Gastrocnemius medialis (tissue), 4 donors: ENCODE measurements around the gene LYZL1. TPM values are rescaled to one million over a fixed set of nuclear protein-coding genes. Genes with fewer than 3 reads are reported as not detected.
A peak's percentile ranks its signal among the peaks of the same experiment; 100 is the strongest.
"Not testable (repeated sequence)": the region's sequence is repeated elsewhere in the genome, so short reads cannot be mapped to it uniquely, and the experiment has no call there.

Source experiments
- ATAC-seq, 2 donors: fragments of 150-250 bp; one replicate each; pipeline ENCODE4 v1.9.1; 2016
- DNase-seq, 2 donors: peaks; one replicate each; pipeline ENCODE4 v3.0.0-alpha.2; 2019
- H3K27ac ChIP-seq, 4 donors: fragments of 200-600 bp; sonication (generic); 1 replicate in 1 of 4; 2 replicates in 3 of 4; pipeline ENCODE4 v1.5.1; 2016 to 2018; ENCODE audit warnings: mild to moderate bottlenecking in 2 of 4, moderate library complexity in 1 of 4
- H3K27me3 ChIP-seq, 3 donors: fragments of 200-600 bp; sonication (generic) in 2 of 3; 1 replicate in 1 of 3; 2 replicates in 2 of 3; pipeline versions ENCODE4 v1.5.1 to v1.6.0; 2016 to 2019; ENCODE audit warnings: mild to moderate bottlenecking in 1 of 3, moderate library complexity in 1 of 3
- H3K36me3 ChIP-seq, 2 donors: fragments of 200-600 bp; sonication (generic) in 1 of 2; one replicate each; pipeline ENCODE4 v1.5.1; 2017 to 2018
- H3K4me1 ChIP-seq, 2 donors: fragments of 200-600 bp; sonication (generic) in 1 of 2; one replicate each; pipeline ENCODE4 v1.5.1; 2016 to 2017; ENCODE audit warnings: mild to moderate bottlenecking in 2 of 2
- H3K4me3 ChIP-seq, 4 donors: fragments of 200-600 bp; sonication (generic) in 3 of 4; 1 replicate in 1 of 4; 2 replicates in 3 of 4; pipeline ENCODE4 v1.5.1; 2016 to 2019; ENCODE audit warnings: mild to moderate bottlenecking in 2 of 4
- H3K9me3 ChIP-seq, 3 donors: fragments of 200-600 bp; sonication (generic) in 2 of 3; 1 replicate in 1 of 3; 2 replicates in 2 of 3; pipeline ENCODE4 v1.5.1; 2016 to 2019
- POLR2A ChIP-seq, 2 donors: fragments of 450-650 bp; IDR thresholded peaks; one replicate each; pipeline ENCODE4 v1.6.1; 2017; ENCODE audit warnings: antibody characterized with exemption in 2 of 2, mild to moderate bottlenecking in 2 of 2, moderate library complexity in 2 of 2
- in situ Hi-C, 4 donors: fragments of 200-750 bp; cut with MboI; loops; one replicate each; pipeline versions ENCODE4 v1.15.0 to v1.8.0; 2017; ENCODE audit warnings: low sequenced_read_pairs in 4 of 4
- intact Hi-C: fragments of 100-400 bp; cut with DNase I; formaldehyde crosslinking; loops from one replicate; pipeline ENCODE4 v1.15.1; 2023; ENCODE audit warnings: low total_unique reads
- total RNA-seq, 4 donors: library from RNA; depleted of rRNA; stranded (reverse); fragments of >200 nt; gene quantifications; one replicate each; pipeline versions ENCODE4 v1.1.0 to v1.2.3, GENCODE V29; 2016
- TF ChIP-seq, protein P1 (sequence below), 5 experiments: fragments of 450-650 bp in 3 of 5; fragments of 200-600 bp in 2 of 5; sonication (generic) in 2 of 5; IDR thresholded peaks in 4 of 5; conservative IDR thresholded peaks in 1 of 5; 1 replicate in 4 of 5; 2 replicates in 1 of 5; pipeline ENCODE4 v1.5.1; 2016 to 2019; ENCODE audit warnings: antibody characterized with exemption in 5 of 5, mild to moderate bottlenecking in 3 of 5, moderate library complexity in 3 of 5

Gene LYZL1
- total RNA-seq, 4 donors from 2014 or later, result not detected

GRCh38 chr10:29332761-29333148, 43.9 kb downstream of the LYZL1 start:
- intact Hi-C loops, result no loop called here
- no peak for ATAC-seq
- in situ Hi-C loops, result no loop called here
- no peak overlapping the region for H3K4me3 ChIP-seq
- H3K27me3 ChIP-seq, result no peaks in the 10 kb centered on the region
- no peaks in the 10 kb centered on the region for H3K9me3 ChIP-seq
- H3K27ac ChIP-seq, result no peak overlapping the region
- peaks cover 8% of the 10 kb centered on the region in 2 donors for H3K4me1 ChIP-seq
- no peak for DNase-seq
- H3K36me3 ChIP-seq, result no peaks in the 10 kb centered on the region
- TF ChIP-seq, protein P1, sequence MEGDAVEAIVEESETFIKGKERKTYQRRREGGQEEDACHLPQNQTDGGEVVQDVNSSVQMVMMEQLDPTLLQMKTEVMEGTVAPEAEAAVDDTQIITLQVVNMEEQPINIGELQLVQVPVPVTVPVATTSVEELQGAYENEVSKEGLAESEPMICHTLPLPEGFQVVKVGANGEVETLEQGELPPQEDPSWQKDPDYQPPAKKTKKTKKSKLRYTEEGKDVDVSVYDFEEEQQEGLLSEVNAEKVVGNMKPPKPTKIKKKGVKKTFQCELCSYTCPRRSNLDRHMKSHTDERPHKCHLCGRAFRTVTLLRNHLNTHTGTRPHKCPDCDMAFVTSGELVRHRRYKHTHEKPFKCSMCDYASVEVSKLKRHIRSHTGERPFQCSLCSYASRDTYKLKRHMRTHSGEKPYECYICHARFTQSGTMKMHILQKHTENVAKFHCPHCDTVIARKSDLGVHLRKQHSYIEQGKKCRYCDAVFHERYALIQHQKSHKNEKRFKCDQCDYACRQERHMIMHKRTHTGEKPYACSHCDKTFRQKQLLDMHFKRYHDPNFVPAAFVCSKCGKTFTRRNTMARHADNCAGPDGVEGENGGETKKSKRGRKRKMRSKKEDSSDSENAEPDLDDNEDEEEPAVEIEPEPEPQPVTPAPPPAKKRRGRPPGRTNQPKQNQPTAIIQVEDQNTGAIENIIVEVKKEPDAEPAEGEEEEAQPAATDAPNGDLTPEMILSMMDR (IDR thresholded peaks at IDR 0.05 in 4 of 5, conservative IDR thresholded peaks at IDR 0.05 in 1 of 5), result no peak
- TF ChIP-seq POLR2A (IDR thresholded peaks at IDR 0.05), result no peak

GRCh38 chr10:29337526-29337925, 48.7 kb downstream of the LYZL1 start:
- H3K9me3 ChIP-seq, intact Hi-C loops, H3K27ac ChIP-seq, DNase-seq, H3K4me1 ChIP-seq, H3K27me3 ChIP-seq, ATAC-seq, in situ Hi-C loops, H3K4me3 ChIP-seq, H3K36me3 ChIP-seq: not testable (repeated sequence)

DNA sequence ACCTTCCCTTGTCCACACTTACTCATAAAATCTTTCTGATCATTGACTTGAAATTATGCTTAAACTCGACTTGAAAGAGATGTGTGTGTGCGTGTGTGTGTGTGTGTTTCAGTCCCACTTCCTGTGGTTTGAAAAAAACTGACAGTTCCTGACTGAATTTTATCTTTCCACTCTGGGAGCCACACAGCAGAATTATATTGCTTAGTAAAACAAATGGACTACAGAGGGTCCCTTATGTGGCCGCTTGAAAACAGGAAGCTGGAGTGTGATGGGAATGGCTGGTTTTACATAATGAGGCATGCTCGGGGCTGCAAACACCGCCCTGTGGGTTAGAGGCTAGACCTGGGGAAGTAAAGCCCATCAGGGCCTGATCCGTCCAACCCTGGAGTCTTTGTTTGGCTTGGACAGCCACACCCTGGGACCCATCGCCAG, 54.8 kb downstream of the LYZL1 start:
- Histone ChIP-seq H3K27me3 (no peaks in the 10 kb centered on the region), H3K36me3 (no peaks in the 10 kb centered on the region), H3K27ac (no peak overlapping the region), H3K4me3 (no peak overlapping the region), H3K9me3 (no peaks in the 10 kb centered on the region), H3K4me1 (no peaks in the 10 kb centered on the region)
- DNase-seq, result no peak
- intact Hi-C loops, result no loop called here
- in situ Hi-C loops, result no loop called here
- ATAC-seq, result no peak
- TF ChIP-seq, protein P1 (IDR thresholded peaks at IDR 0.05 in 4 of 5, conservative IDR thresholded peaks at IDR 0.05 in 1 of 5), result no peak
- TF ChIP-seq POLR2A (IDR thresholded peaks at IDR 0.05), result no peak

- H3K9me3 ChIP-seq, result no peaks in the 10 kb centered on the region
- ATAC-seq (peak in 1 of 2 donors; percentile 47), DNase-seq (no peak)
- intact Hi-C loops (no loop called here), in situ Hi-C loops (no loop called here)
- H3K36me3 ChIP-seq, result no peaks in the 10 kb centered on the region
- no peak overlapping the region for H3K4me3 ChIP-seq
- H3K4me1 ChIP-seq, result no peaks in the 10 kb centered on the region
- H3K27me3 ChIP-seq, result no peaks in the 10 kb centered on the region
- H3K27ac ChIP-seq, result no peak overlapping the region
- TF ChIP-seq, protein P1 (IDR thresholded peaks at IDR 0.05 in 4 of 5, conservative IDR thresholded peaks at IDR 0.05 in 1 of 5), result no peak
- TF ChIP-seq POLR2A (IDR thresholded peaks at IDR 0.05), result no peak
These were observed 55.4 kb downstream of the LYZL1 start for GRCh38 chr10:29344073-29344820.

GRCh38 chr10:29345144-29345909, 56.5 kb downstream of the LYZL1 start:
- H3K4me1 ChIP-seq, result no peaks in the 10 kb centered on the region
- H3K4me3 ChIP-seq, result no peak overlapping the region
- H3K9me3 ChIP-seq, result no peaks in the 10 kb centered on the region
- no peak overlapping the region for H3K27ac ChIP-seq
- ATAC-seq, result no peak
- TF ChIP-seq, protein P1 (IDR thresholded peaks at IDR 0.05 in 4 of 5, conservative IDR thresholded peaks at IDR 0.05 in 1 of 5), result no peak
- TF ChIP-seq POLR2A (IDR thresholded peaks at IDR 0.05), result no peak
- no peaks in the 10 kb centered on the region for H3K36me3 ChIP-seq
- intact Hi-C loops (no loop called here), in situ Hi-C loops (no loop called here)
- no peaks in the 10 kb centered on the region for H3K27me3 ChIP-seq
- DNase-seq, result no peak
